Right lobe of liver (tissue), 6 donors: ENCODE measurements around the gene DIS3L2. TPM values are rescaled to one million over a fixed set of nuclear protein-coding genes. Genes with fewer than 3 reads are reported as not detected.

ENCODE experiments used
- ATAC-seq, 4 donors: fragments of 200-7000 bp; cut with Tn5 transposase; one replicate each; pipeline ENCODE4 v1.9.1; 2020; ENCODE audit warnings: mild to moderate bottlenecking in 4 of 4, moderate library complexity in 4 of 4
- DNase-seq, 3 donors: peaks; one replicate each; pipeline ENCODE4 v3.0.0-alpha.2; 2020
- H3K27ac ChIP-seq, 3 donors: fragments of 200-600 bp; one replicate each; pipeline ENCODE4 v1.8.0; 2022
- H3K27me3 ChIP-seq, 2 donors: fragments of 200-600 bp; one replicate each; pipeline ENCODE4 v1.8.0; 2022
- H3K36me3 ChIP-seq, 4 donors: fragments of 200-600 bp; sonication (generic) in 1 of 4; one replicate each; pipeline versions ENCODE4 v1.5.1 to v1.8.0; 2017 to 2022; ENCODE audit warnings: control low read depth in 1 of 4
- H3K4me1 ChIP-seq, 4 donors: fragments of 200-600 bp; sonication (generic) in 1 of 4; one replicate each; pipeline versions ENCODE4 v1.5.1 to v1.8.0; 2017 to 2022; ENCODE audit warnings: control low read depth in 1 of 4
- H3K4me3 ChIP-seq, 3 donors: fragments of 200-600 bp; one replicate each; pipeline ENCODE4 v1.8.0; 2022
- H3K9me3 ChIP-seq, 4 donors: fragments of 200-600 bp; sonication (generic) in 1 of 4; one replicate each; pipeline versions ENCODE4 v1.5.1 to v1.8.0; 2017 to 2022; ENCODE audit warnings: control low read depth in 1 of 4
- POLR2A ChIP-seq: fragments of 450-650 bp; IDR thresholded peaks from one replicate; pipeline ENCODE4 v1.6.1; 2017; ENCODE audit warnings: antibody characterized with exemption, mild to moderate bottlenecking
- WGBS: methylation state at CpG from one replicate; pipeline ENCODE4 v1.1.6; 2018; ENCODE audit warnings: low coverage, low lambda C conversion rate; ENCODE audit not compliant: insufficient coverage; ENCODE audit errors: missing lambda C conversion rate; 5-methylcytosine and 5-hydroxymethylcytosine counted together
- intact Hi-C, 2 donors: fragments of 100-400 bp; cut with DNase I; formaldehyde crosslinking; loops; one replicate each; pipeline versions ENCODE4 v1.11.2 to v1.14.1; 2022
- total RNA-seq, 6 experiments: library from RNA; depleted of rRNA in 2 of 6; stranded (reverse); fragments of >200 nt in 2 of 6; fragmentation: NEBNext Ultra II Directional in 3 of 6; extraction: Animal tissue kit (Norgen Biotek cat#: 25700) in 3 of 6; gene quantifications; one replicate each; pipeline versions ENCODE4 v1.1.0 to v1.2.4, GENCODE V29; 2016 to 2023
- TF ChIP-seq, protein P1 (sequence below), 4 donors: fragments of 200-600 bp in 3 of 4; fragments of 450-650 bp in 1 of 4; IDR thresholded peaks; one replicate each; pipeline versions ENCODE4 v1.5.1 to v1.8.0; 2016 to 2022; ENCODE audit warnings: antibody characterized with exemption in 4 of 4, mild to moderate bottlenecking in 2 of 4
- donor health status: DM: no; HTN: yes; CAD: no.
- donor health status: DM: no; HTN: no; CAD: no.
- donor health status: DM: no; HTN: no; CAD: no.
- donor health status: DM: no; HTN: yes; CAD: no.
- donor health status: DM: no; HTN: yes; CAD: no.

Gene DIS3L2
- total RNA-seq, 6 experiments from 2014 or later: 8.1 to 22.3 (median 16.7) TPM

DNA sequence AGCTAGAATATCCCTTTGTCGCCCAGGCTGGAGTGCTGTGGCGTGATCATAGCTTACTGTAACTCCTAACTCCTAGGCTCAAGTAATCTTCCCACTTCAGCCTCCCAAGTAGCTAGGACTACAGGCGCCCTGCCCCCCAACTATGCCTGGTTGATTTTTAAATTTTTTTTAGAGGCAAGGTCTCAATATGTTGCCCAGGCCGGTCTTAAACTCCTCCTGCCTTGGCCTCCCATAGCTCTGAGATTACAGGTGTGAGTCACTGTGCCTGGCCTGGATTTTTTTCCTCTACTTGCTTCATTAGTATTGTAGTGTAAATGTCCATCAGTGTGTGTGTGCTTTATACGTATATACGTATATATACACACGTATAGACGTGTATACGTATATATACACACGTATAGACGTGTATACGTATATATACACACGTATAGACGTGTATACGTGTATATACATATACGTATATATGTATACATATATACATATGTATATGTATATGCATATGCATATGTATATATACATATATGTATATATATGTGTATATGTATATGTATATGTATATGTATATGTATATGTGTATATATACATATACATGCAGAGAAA lies 124.4 kb downstream of the DIS3L2 start:
- TF ChIP-seq POLR2A: no peak
- ATAC-seq (no peak), DNase-seq (no peak)
- Histone ChIP-seq H3K27ac (no peak overlapping the region), H3K36me3 (no peaks in the 10 kb centered on the region), H3K27me3 (no peaks in the 10 kb centered on the region), H3K4me3 (no peak overlapping the region), H3K9me3 (no peaks in the 10 kb centered on the region), H3K4me1 (no peaks in the 10 kb centered on the region)
- WGBS: 92% methylated on average over 16 of the region's 16 CpGs
- intact Hi-C loops: no loop called here

DNA sequence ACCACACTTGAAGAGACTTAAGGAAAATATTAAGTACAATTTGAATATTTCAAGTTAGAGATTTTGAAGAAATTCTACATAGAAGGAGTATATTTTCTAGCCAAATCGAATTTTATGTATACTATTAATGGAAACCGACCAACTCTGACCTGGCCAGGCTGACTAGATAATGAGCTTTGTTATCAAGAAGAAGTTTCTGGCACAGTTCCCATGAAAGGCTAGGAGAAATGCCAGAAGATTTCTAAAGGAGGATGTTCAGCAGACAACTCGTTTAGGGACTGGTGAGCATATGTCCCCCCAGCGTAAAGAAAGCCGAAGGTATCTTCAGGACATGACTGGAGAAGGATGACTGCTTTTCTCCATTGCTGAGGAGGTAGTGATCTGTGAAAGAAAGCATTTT lies 127.3 kb downstream of the DIS3L2 start:
- intact Hi-C loops: no loop called here
- WGBS: 44% methylated on average over 5 of the region's 5 CpGs

DNA sequence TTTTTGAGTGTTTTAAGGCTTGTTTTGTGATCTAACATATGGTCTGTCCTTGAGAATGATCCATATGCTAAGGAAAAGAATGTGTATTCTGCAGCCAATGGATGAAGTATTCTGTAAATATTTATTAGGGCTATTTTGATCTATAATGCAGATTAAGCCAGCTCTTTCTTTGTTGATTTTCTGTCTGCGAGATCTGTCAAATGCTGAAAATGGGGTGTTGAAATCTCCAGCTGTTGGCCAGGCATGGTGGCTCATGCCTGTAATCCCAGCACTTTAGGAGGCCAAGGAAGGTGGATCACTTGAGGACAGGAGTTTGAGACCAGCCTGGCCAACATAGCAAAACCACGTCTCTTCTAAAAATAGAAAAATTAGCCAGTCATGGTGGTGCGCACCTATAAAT lies 132.7 kb downstream of the DIS3L2 start:
- DNase-seq (no peak), ATAC-seq (no peak)
- no peak overlapping the region for H3K27ac ChIP-seq
- no peaks in the 10 kb centered on the region for H3K4me1 ChIP-seq
- 88% methylated on average over 3 of the region's 3 CpGs for WGBS
- no peaks in the 10 kb centered on the region for H3K9me3 ChIP-seq
- H3K27me3 ChIP-seq: no peaks in the 10 kb centered on the region
- no peak overlapping the region for H3K4me3 ChIP-seq
- intact Hi-C loops: no loop called here
- no peak for TF ChIP-seq POLR2A
- TF ChIP-seq, protein P1, sequence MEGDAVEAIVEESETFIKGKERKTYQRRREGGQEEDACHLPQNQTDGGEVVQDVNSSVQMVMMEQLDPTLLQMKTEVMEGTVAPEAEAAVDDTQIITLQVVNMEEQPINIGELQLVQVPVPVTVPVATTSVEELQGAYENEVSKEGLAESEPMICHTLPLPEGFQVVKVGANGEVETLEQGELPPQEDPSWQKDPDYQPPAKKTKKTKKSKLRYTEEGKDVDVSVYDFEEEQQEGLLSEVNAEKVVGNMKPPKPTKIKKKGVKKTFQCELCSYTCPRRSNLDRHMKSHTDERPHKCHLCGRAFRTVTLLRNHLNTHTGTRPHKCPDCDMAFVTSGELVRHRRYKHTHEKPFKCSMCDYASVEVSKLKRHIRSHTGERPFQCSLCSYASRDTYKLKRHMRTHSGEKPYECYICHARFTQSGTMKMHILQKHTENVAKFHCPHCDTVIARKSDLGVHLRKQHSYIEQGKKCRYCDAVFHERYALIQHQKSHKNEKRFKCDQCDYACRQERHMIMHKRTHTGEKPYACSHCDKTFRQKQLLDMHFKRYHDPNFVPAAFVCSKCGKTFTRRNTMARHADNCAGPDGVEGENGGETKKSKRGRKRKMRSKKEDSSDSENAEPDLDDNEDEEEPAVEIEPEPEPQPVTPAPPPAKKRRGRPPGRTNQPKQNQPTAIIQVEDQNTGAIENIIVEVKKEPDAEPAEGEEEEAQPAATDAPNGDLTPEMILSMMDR (IDR thresholded peaks at IDR 0.05): no peak
- H3K36me3 ChIP-seq: peaks cover 0 to 3% (median 0%) of the 10 kb centered on the region in 4 donors

More for the DNA sequence above, 127.3 kb downstream of the DIS3L2 start:
- H3K4me1 ChIP-seq: no peaks in the 10 kb centered on the region
- H3K27ac ChIP-seq: no peak overlapping the region
- no peak for TF ChIP-seq POLR2A
- TF ChIP-seq, protein P1 (IDR thresholded peaks at IDR 0.05): no peak
- no peaks in the 10 kb centered on the region for H3K27me3 ChIP-seq
- ATAC-seq (no peak), DNase-seq (no peak)
- no peak overlapping the region for H3K4me3 ChIP-seq
- no peaks in the 10 kb centered on the region for H3K36me3 ChIP-seq
- H3K9me3 ChIP-seq: no peaks in the 10 kb centered on the region

DNA sequence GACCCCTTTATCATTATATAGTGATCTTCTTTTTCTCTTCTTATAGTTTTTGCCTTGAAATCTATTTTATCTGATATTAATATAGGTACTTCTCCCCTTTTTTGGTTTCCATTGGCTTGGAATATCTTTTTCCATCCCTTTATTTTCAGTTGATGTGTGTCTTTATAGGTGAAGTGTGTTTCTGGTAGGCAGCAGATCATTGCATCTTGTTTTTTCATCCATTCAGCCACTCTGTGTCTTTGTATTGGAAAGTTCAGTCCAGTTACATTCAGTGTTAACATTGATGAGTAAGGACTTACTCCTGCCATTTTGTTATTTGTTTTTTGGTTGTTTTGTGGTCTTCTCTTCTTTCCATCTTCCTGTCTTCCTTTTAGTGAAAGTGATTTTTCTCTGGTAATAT lies 133.4 kb downstream of the DIS3L2 start:
- Histone ChIP-seq H3K27ac (no peak overlapping the region), H3K9me3 (no peaks in the 10 kb centered on the region), H3K4me3 (no peak overlapping the region), H3K4me1 (no peaks in the 10 kb centered on the region), H3K36me3 (peaks cover 0 to 3% (median 0%) of the 10 kb centered on the region in 4 donors), H3K27me3 (no peaks in the 10 kb centered on the region)
- no peak for TF ChIP-seq POLR2A
- TF ChIP-seq, protein P1 (IDR thresholded peaks at IDR 0.05): no peak
- no peak for DNase-seq
- no peak for ATAC-seq
- intact Hi-C loops: no loop called here

DNA sequence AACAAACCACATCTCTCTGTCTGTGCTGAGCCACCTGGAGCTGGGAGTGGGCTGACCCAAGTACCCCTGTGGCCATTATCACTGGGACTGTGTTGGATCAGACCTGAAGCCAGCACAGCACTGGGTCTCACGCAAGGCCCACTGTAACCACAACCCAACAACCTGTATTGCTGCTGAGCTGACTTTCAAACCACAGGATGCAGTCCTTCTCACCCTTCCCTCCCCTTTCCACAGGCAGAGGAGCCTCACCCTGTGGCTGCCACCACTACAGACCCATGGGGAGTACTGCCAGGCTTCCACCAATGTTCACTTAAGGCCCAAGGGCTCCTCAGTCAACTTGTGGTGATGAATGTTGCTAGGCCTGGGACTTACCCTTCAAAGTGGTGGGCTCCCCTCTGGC lies 135.7 kb downstream of the DIS3L2 start:
- no CpG with 5 or more reads among the region's 1 CpG for WGBS
- H3K9me3 ChIP-seq: no peaks in the 10 kb centered on the region
- no peak for ATAC-seq
- no peak overlapping the region for H3K27ac ChIP-seq
- no peaks in the 10 kb centered on the region for H3K4me1 ChIP-seq
- H3K4me3 ChIP-seq: no peak overlapping the region
- intact Hi-C loops: no loop called here
- no peak for TF ChIP-seq POLR2A
- TF ChIP-seq, protein P1 (IDR thresholded peaks at IDR 0.05): no peak
- no peaks in the 10 kb centered on the region for H3K27me3 ChIP-seq
- H3K36me3 ChIP-seq: peaks cover 0 to 3% (median 0%) of the 10 kb centered on the region in 4 donors
- DNase-seq: no peak
